Ovary (tissue), 3 donors: Measurements from ENCODE around the gene CLASP1.

ENCODE experiments used
- EP300 ChIP-seq: sonication (generic); formaldehyde crosslinking; IDR thresholded peaks from one replicate; pipeline ENCODE4 v1.6.1; 2017; ENCODE audit warnings: antibody characterized with exemption
- POLR2A ChIP-seq: fragments of 450-650 bp; IDR thresholded peaks from one replicate; pipeline ENCODE4 v1.6.1; 2017; ENCODE audit warnings: antibody characterized with exemption, mild to moderate bottlenecking, moderate library complexity
- TF ChIP-seq, protein P1 (sequence below), 3 donors: fragments of 450-650 bp in 2 of 3; fragments of 200-600 bp in 1 of 3; IDR thresholded peaks; one replicate each; pipeline versions ENCODE4 v1.5.1 to v1.8.0; 2016 to 2022; ENCODE audit warnings: antibody characterized with exemption in 3 of 3, mild to moderate bottlenecking in 1 of 3
- donor health status: DM: no; HTN: no; CAD: no.

- TF ChIP-seq EP300 (no peak), POLR2A (no peak)
- TF ChIP-seq, protein P1, sequence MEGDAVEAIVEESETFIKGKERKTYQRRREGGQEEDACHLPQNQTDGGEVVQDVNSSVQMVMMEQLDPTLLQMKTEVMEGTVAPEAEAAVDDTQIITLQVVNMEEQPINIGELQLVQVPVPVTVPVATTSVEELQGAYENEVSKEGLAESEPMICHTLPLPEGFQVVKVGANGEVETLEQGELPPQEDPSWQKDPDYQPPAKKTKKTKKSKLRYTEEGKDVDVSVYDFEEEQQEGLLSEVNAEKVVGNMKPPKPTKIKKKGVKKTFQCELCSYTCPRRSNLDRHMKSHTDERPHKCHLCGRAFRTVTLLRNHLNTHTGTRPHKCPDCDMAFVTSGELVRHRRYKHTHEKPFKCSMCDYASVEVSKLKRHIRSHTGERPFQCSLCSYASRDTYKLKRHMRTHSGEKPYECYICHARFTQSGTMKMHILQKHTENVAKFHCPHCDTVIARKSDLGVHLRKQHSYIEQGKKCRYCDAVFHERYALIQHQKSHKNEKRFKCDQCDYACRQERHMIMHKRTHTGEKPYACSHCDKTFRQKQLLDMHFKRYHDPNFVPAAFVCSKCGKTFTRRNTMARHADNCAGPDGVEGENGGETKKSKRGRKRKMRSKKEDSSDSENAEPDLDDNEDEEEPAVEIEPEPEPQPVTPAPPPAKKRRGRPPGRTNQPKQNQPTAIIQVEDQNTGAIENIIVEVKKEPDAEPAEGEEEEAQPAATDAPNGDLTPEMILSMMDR (IDR thresholded peaks at IDR 0.05), result no peak
Measured at GRCh38 chr2:121334581-121335293, 314.5 kb downstream of the CLASP1 start.
